Lower leg skin (tissue), 4 donors: ENCODE results near the gene FAM110A. TPM values are rescaled to one million over a fixed set of nuclear protein-coding genes. Genes with fewer than 3 reads are reported as not detected.
A peak's percentile ranks its signal among the peaks of the same experiment; 100 is the strongest.

ENCODE experiments used
- DNase-seq, 2 donors: peaks; one replicate each; pipeline ENCODE4 v3.0.0-alpha.2; 2019; ENCODE audit warnings: low spot score in 2 of 2
- H3K4me3 ChIP-seq: fragments of 200-600 bp; sonication (generic); 2 replicates; pipeline ENCODE4 v1.5.1; 2017; ENCODE audit warnings: mild to moderate bottlenecking, low read depth; ENCODE audit not compliant: poor library complexity, severe bottlenecking
- POLR2A ChIP-seq, 2 donors: fragments of 450-650 bp; IDR thresholded peaks; one replicate each; pipeline ENCODE4 v1.6.1; 2016 to 2017; ENCODE audit warnings: antibody characterized with exemption in 2 of 2, mild to moderate bottlenecking in 1 of 2, moderate library complexity in 1 of 2
- WGBS, 2 donors: methylation state at CpG; one replicate each; pipeline ENCODE4 v1.1.5; 2018; 5-methylcytosine and 5-hydroxymethylcytosine counted together
- intact Hi-C: fragments of 100-400 bp; cut with DNase I; formaldehyde crosslinking; loops from one replicate; pipeline ENCODE4 v1.15.0; 2023; ENCODE audit warnings: low total_unique reads
- total RNA-seq, 4 donors: library from RNA; depleted of rRNA; stranded (reverse); fragments of >200 nt; gene quantifications; one replicate each; pipeline ENCODE4 v1.1.0, GENCODE V29; 2016
- TF ChIP-seq, protein P1 (sequence below), 3 donors: fragments of 450-650 bp; IDR thresholded peaks; one replicate each; pipeline ENCODE4 v1.5.1; 2016; ENCODE audit warnings: antibody characterized with exemption in 3 of 3, mild to moderate bottlenecking in 3 of 3, moderate library complexity in 2 of 3

Gene FAM110A
- total RNA-seq, 4 donors from 2014 or later: 66.3 to 107 (median 82.5) TPM

DNA sequence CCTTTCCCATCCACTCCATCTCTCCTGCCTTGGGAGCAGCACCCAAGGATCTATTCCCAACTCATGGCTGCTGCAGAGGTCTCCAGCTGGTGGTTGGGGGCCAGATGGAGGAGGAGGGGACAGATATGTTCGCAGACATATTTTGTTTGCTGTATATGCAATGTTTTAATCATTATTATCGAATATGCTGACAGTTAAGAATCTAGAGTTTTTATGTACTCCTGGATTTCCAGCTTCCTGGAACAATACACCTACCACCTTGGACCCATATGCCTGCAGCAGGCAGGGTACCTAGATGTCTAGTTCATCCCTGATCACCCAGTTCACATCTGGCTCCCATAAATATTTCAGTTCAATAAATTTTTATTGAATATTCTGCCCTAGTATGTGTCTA lies 9.0 kb downstream of the FAM110A start:
- intact Hi-C loops: no loop called here
- TF ChIP-seq, protein P1, sequence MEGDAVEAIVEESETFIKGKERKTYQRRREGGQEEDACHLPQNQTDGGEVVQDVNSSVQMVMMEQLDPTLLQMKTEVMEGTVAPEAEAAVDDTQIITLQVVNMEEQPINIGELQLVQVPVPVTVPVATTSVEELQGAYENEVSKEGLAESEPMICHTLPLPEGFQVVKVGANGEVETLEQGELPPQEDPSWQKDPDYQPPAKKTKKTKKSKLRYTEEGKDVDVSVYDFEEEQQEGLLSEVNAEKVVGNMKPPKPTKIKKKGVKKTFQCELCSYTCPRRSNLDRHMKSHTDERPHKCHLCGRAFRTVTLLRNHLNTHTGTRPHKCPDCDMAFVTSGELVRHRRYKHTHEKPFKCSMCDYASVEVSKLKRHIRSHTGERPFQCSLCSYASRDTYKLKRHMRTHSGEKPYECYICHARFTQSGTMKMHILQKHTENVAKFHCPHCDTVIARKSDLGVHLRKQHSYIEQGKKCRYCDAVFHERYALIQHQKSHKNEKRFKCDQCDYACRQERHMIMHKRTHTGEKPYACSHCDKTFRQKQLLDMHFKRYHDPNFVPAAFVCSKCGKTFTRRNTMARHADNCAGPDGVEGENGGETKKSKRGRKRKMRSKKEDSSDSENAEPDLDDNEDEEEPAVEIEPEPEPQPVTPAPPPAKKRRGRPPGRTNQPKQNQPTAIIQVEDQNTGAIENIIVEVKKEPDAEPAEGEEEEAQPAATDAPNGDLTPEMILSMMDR (IDR thresholded peaks at IDR 0.05): no peak
- no peak for TF ChIP-seq POLR2A (IDR thresholded peaks at IDR 0.05)

GRCh38 chr20:843912-844311 lies 10.4 kb downstream of the FAM110A start:
- DNase-seq: no peak
- 51 to 62% methylated on average over 9 of the region's 9 CpGs for WGBS, 2 donors
- intact Hi-C loops: no loop called here
- TF ChIP-seq, protein P1 (IDR thresholded peaks at IDR 0.05): no peak
- no peak for TF ChIP-seq POLR2A (IDR thresholded peaks at IDR 0.05)
- H3K4me3 ChIP-seq: no peak overlapping the region

More for the DNA sequence above, 9.0 kb downstream of the FAM110A start:
- no peak for DNase-seq
- WGBS, 2 donors: 43 to 48% methylated on average over 2 of the region's 2 CpGs
- no peak overlapping the region for H3K4me3 ChIP-seq

DNA sequence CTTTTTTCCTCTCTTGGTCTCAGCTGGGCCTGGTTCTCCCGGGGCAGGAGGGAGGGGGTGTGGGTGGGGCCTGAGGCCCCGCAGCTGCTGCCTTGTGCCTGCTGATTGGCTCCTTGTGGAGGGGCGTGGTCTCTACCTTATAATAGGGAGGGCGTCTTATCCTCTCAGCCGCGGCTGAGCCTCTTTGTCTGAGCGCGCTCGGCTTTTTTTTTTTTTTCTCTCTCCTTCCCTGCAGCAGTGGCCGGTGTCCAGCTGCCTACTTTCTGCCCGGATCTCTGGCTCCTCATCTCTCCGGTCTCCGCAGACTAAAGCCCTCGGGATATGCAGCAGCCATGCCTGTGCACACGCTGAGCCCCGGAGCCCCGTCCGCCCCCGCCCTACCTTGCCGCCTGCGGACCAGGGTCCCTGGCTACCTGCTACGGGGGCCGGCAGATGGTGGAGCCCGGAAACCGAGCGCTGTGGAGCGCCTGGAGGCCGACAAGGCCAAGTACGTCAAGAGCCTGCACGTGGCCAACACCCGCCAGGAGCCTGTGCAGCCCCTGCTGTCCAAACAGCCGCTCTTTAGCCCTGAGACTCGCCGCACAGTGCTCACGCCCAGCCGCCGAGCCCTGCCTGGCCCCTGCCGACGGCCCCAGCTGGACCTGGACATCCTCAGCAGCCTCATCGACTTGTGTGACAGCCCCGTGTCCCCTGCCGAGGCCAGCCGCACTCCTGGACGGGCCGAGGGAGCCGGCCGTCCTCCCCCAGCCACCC lies 11.1 kb downstream of the FAM110A start:
- WGBS, 2 donors: 7 to 12% methylated on average over 24 to 38 of the region's 47 CpGs
- no peak for TF ChIP-seq POLR2A (IDR thresholded peaks at IDR 0.05)
- TF ChIP-seq, protein P1 (IDR thresholded peaks at IDR 0.05): no peak
- intact Hi-C loops: no loop called here
- peak; percentile 91 to 96 for DNase-seq
- H3K4me3 ChIP-seq: no peak overlapping the region

DNA sequence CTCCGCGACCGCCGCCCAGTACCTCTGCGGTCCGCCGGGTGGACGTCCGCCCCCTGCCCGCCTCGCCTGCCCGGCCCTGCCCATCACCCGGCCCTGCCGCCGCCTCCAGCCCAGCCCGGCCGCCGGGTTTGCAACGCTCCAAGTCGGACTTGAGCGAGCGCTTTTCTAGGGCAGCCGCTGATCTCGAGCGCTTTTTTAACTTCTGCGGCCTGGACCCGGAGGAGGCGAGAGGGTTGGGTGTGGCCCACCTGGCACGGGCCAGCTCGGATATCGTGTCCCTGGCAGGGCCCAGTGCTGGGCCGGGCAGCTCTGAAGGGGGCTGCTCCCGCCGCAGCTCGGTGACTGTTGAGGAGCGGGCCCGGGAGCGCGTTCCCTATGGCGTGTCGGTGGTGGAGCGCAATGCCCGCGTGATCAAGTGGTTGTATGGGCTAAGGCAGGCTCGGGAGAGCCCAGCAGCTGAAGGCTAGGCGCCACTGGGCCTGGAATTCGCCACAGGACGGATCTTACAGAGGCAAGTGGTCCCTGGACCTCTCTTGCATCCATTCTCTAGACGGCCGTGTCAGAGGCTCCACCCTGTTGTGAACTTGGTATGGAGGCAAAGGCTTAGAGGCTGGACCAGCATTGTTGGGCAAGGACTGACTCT lies 11.8 kb downstream of the FAM110A start:
- intact Hi-C loops: no loop called here
- WGBS, 2 donors: 57 to 77% methylated on average over 36 to 50 of the region's 50 CpGs
- TF ChIP-seq, protein P1 (IDR thresholded peaks at IDR 0.05): no peak
- TF ChIP-seq POLR2A (IDR thresholded peaks at IDR 0.05): no peak
- H3K4me3 ChIP-seq: no peak overlapping the region
- no peak for DNase-seq

DNA sequence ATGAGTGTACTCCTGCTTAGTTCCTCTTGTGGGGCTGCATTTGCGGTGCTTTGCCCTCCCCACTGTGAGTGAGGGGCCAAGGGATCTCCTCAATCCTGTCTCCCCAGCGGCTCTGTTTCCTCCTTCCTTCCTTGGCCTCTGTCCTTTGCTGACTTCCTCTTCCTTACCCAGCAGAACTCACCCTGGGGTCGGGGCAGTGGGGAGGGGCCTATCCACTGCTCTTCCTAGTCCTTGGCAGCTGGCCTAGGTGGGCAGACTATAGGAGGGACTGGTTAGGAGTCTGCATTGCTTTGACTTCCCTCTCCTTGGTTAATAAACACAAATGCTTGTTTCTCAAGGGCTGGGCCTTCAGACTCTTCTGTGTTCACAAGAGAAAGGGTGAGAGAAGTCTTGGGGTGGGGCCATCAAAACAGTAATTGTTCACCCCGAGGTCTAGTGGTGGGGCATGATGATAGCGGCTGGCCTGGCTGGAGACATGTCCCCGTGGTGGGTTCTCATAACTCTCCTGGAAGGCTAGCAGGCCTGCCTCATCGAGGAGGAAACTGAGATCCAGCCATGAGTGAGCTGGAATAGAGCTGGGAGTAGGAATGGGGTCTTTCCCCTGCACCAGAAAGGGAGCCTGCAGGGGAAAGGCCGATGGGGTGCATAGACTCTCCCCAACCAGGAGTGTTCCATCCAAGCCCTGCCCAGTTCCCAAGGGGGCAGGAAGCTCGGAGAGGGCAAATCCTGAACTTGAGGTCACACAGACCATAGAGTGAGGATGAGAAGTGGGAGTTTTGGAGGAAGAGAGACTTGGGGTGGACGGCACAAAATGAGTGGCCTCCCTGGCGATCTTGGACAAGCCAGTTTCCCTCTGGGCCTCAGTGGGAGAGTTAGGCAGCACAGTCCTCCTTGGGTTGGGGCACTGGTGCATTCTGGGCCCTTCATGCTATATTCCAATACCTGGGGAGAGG lies 12.7 kb downstream of the FAM110A start:
- intact Hi-C loops: no loop called here
- TF ChIP-seq, protein P1 (IDR thresholded peaks at IDR 0.05): no peak
- TF ChIP-seq POLR2A (IDR thresholded peaks at IDR 0.05): no peak

More for the DNA sequence above, 12.7 kb downstream of the FAM110A start:
- WGBS, 2 donors: 54 to 66% methylated on average over 11 of the region's 11 CpGs
- no peak for DNase-seq
- no peak overlapping the region for H3K4me3 ChIP-seq
